K562 (cell line): Measurements from ENCODE around the gene NPIPB2. TPM values are rescaled to one million over a fixed set of nuclear protein-coding genes. Genes with fewer than 3 reads are reported as not detected.

Source experiments
- ARID1B ChIP-seq: fragments of 450-650 bp; IDR thresholded peaks from 2 replicates; pipeline ENCODE4 v1.6.1; 2016; ENCODE audit warnings: antibody characterized with exemption, mild to moderate bottlenecking, inconsistent platforms
- CBX3 ChIP-seq, 2 experiments: IDR thresholded peaks; 1 replicate in 1 of 2; 2 replicates in 1 of 2; pipeline ENCODE4 v1.6.1; 2012; ENCODE audit warnings: inconsistent platforms in 2 of 2, low read length in 2 of 2, borderline replicate concordance in 1 of 2, control low read depth in 1 of 2
- CC2D1A ChIP-seq: fragments of 450-650 bp; IDR thresholded peaks from 2 replicates; pipeline ENCODE4 v1.6.1; 2017; ENCODE audit warnings: mild to moderate bottlenecking
- FOSL1 ChIP-seq: fragments of 200-800 bp; sonication (Bioruptor generic); conservative IDR thresholded peaks from 2 replicates; pipeline ENCODE4 v1.6.1; 2016; ENCODE audit warnings: missing genetic modification characterization, missing compliant biosample characterization
- FUS ChIP-seq: fragments of 200-400 bp; formaldehyde crosslinking; optimal IDR thresholded peaks from 2 replicates; pipeline ENCODE3; 2017; ENCODE audit warnings: low read depth, low read length
- JUND ChIP-seq, 2 experiments: IDR thresholded peaks; 2 replicates in 1 of 2; 3 replicates in 1 of 2; pipeline ENCODE4 v1.6.1; 2011; ENCODE audit warnings: borderline replicate concordance in 2 of 2, low read depth in 2 of 2, low read length in 2 of 2, improper control_type of control experiment in 1 of 2, missing biosample characterization in 1 of 2, missing genetic modification characterization in 1 of 2, missing genetic modification reagents in 1 of 2
- LCOR ChIP-seq: sonication (generic); formaldehyde crosslinking; IDR thresholded peaks from 2 replicates; pipeline ENCODE4 v1.8.0; 2022; ENCODE audit warnings: mild to moderate bottlenecking, missing genetic modification reagents
- MCM3 ChIP-seq: fragments of 450-650 bp; IDR thresholded peaks from 2 replicates; pipeline ENCODE4 v1.6.1; 2016
- MXD1 ChIP-seq: fragments of 250-450 bp; sonication (Bioruptor Pico); IDR thresholded peaks from 2 replicates; pipeline ENCODE4 v1.8.0; 2021; ENCODE audit warnings: borderline replicate concordance, mild to moderate bottlenecking, moderate library complexity; ENCODE audit not compliant: poor library complexity, severe bottlenecking
- PTBP1 ChIP-seq: fragments of 200-400 bp; formaldehyde crosslinking; IDR thresholded peaks from 2 replicates; pipeline ENCODE4 v1.6.1; 2017; ENCODE audit warnings: low read depth, low read length
- RHOXF2B ChIP-seq: fragments of 250-450 bp; sonication (Bioruptor Pico); conservative IDR thresholded peaks from 2 replicates; pipeline ENCODE4 v1.5.1; 2021
- SETDB1 ChIP-seq: IDR thresholded peaks from one replicate; pipeline ENCODE4 v1.6.1; 2012; ENCODE audit warnings: low read length, control low read depth, inconsistent platforms
- SRF ChIP-seq, 2 experiments: fragments of 250-450, 450-650 bp in 1 of 2; sonication (Bioruptor Pico) in 1 of 2; sonication (generic) in 1 of 2; formaldehyde crosslinking; IDR thresholded peaks; 2 replicates each; pipeline versions ENCODE4 v1.5.0 to v1.5.1; 2020 to 2022; ENCODE audit warnings: mild to moderate bottlenecking in 1 of 2, missing genetic modification reagents in 1 of 2
- SUPT5H ChIP-seq: fragments of 450-650 bp; IDR thresholded peaks from 2 replicates; pipeline ENCODE4 v1.6.1; 2016
- ZNF133 ChIP-seq: fragments of 250-450 bp; sonication (Bioruptor Pico); IDR thresholded peaks from 2 replicates; pipeline ENCODE4 v1.4.0; 2020; ENCODE audit warnings: mild to moderate bottlenecking
- ZNF175 ChIP-seq: fragments of 200-800 bp; sonication (Bioruptor generic); IDR thresholded peaks from 2 replicates; pipeline ENCODE4 v1.6.1; 2016; ENCODE audit warnings: low read depth, mild to moderate bottlenecking, missing genetic modification characterization, missing compliant biosample characterization
- ZNF197 ChIP-seq: fragments of 200-800 bp; sonication (Bioruptor generic); IDR thresholded peaks from 2 replicates; pipeline ENCODE4 v1.6.1; 2016; ENCODE audit warnings: low read depth, missing genetic modification characterization, missing compliant biosample characterization
- ZNF436 ChIP-seq: fragments of 250-450, 450-650 bp; sonication (Bioruptor Pico); formaldehyde crosslinking; IDR thresholded peaks from 2 replicates; pipeline ENCODE4 v1.7.0; 2020; ENCODE audit warnings: mild to moderate bottlenecking
- ZNF764 ChIP-seq: fragments of 250-450 bp; sonication (Bioruptor Pico); IDR thresholded peaks from 2 replicates; pipeline ENCODE4 v1.4.0; 2020; ENCODE audit warnings: low read depth, mild to moderate bottlenecking, moderate library complexity
- polyA plus RNA-seq, 8 experiments: library from polyadenylated mRNA; depleted of rRNA in 4 of 8; stranded (reverse) in 5 of 8; unstranded in 3 of 8; fragments of >200 nt; fragmentation: Nextera tagmentation in 2 of 8; fragmentation: Illumina TruSeq in 1 of 8; extraction: Ambion mirVana in 2 of 8; extraction: Trizol in 1 of 8; gene quantifications; 2 replicates each; pipeline versions ENCODE4 v1.2.1 to v1.2.3, GENCODE V29; 2011 to 2014; ENCODE audit warnings: inconsistent platforms in 1 of 8, missing spikeins in 1 of 8
- total RNA-seq, 7 experiments: library from RNA; depleted of rRNA in 6 of 7; stranded (reverse); fragments of >200 nt in 6 of 7; fragmentation: Illumina TruSeq in 2 of 7; extraction: Trizol in 2 of 7; gene quantifications; 2 replicates each; pipeline versions ENCODE4 v1.2.1 to v1.2.3, GENCODE V29; 2011 to 2021; ENCODE audit warnings: low replicate concordance in 1 of 7
- TF ChIP-seq, protein P1 (sequence below): fragments of 250-450 bp; sonication (Bioruptor Pico); IDR thresholded peaks from 2 replicates; pipeline ENCODE4 v1.4.0; 2020; ENCODE audit warnings: mild to moderate bottlenecking, moderate library complexity
- TF ChIP-seq, protein P2 (sequence below): IDR thresholded peaks from 2 replicates; pipeline ENCODE4 v1.6.1; 2016; ENCODE audit warnings: missing genetic modification characterization, missing compliant biosample characterization
- TF ChIP-seq, protein P3 (sequence below), 2 experiments: fragments of 450-650 bp in 1 of 2; sonication (generic) in 1 of 2; formaldehyde crosslinking in 1 of 2; IDR thresholded peaks in 1 of 2; conservative IDR thresholded peaks in 1 of 2; 2 replicates each; pipeline versions ENCODE4 v1.6.1 to v1.8.1; 2016 to 2023; ENCODE audit warnings: mild to moderate bottlenecking in 2 of 2, moderate library complexity in 2 of 2, inconsistent platforms in 1 of 2, missing genetic modification reagents in 1 of 2

Gene NPIPB2
- total and polyA plus RNA-seq, 9 of the 15 experiments (the other 6 are each of a cell fraction or from before 2014, with no cell fraction given), result 0.21 to 2.9 (median 1.6) TPM; not detected in 1

GRCh38 chr16:11916524-11917285 lies 25.1 kb downstream of the NPIPB2 start (continued):
- TF ChIP-seq, protein P1, sequence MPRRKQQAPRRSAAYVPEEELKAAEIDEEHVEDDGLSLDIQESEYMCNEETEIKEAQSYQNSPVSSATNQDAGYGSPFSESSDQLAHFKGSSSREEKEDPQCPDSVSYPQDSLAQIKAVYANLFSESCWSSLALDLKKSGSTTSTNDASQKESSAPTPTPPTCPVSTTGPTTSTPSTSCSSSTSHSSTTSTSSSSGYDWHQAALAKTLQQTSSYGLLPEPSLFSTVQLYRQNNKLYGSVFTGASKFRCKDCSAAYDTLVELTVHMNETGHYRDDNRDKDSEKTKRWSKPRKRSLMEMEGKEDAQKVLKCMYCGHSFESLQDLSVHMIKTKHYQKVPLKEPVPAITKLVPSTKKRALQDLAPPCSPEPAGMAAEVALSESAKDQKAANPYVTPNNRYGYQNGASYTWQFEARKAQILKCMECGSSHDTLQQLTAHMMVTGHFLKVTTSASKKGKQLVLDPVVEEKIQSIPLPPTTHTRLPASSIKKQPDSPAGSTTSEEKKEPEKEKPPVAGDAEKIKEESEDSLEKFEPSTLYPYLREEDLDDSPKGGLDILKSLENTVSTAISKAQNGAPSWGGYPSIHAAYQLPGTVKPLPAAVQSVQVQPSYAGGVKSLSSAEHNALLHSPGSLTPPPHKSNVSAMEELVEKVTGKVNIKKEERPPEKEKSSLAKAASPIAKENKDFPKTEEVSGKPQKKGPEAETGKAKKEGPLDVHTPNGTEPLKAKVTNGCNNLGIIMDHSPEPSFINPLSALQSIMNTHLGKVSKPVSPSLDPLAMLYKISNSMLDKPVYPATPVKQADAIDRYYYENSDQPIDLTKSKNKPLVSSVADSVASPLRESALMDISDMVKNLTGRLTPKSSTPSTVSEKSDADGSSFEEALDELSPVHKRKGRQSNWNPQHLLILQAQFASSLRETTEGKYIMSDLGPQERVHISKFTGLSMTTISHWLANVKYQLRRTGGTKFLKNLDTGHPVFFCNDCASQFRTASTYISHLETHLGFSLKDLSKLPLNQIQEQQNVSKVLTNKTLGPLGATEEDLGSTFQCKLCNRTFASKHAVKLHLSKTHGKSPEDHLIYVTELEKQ (CRISPR knock-in tag), result no peak
- TF ChIP-seq LCOR (CRISPR knock-in tag) (no peak), PTBP1 (no peak), RHOXF2B (CRISPR knock-in tag) (no peak), SETDB1 (no peak), FUS (no peak), MCM3 (no peak), SRF (CRISPR knock-in tag; IDR thresholded peaks at IDR 0.05) (no peak), MXD1 (CRISPR knock-in tag) (no peak), SUPT5H (no peak), ARID1B (no peak), ZNF197 (CRISPR knock-in tag) (no peak), ZNF133 (no peak), CC2D1A (no peak), ZNF764 (CRISPR knock-in tag) (no peak), CBX3 (IDR thresholded peaks at IDR 0.05; ENCODE audit: borderline replicate concordance in 1 of 2, low read length in 2 of 2) (no peak), ZNF175 (CRISPR knock-in tag) (no peak), FOSL1 (tag) (peak; percentile 82), ZNF436 (CRISPR knock-in tag) (no peak), JUND (IDR thresholded peaks at IDR 0.05; ENCODE audit: borderline replicate concordance, low read depth, low read length) (peak; percentile 61), JUND (tag; IDR thresholded peaks at IDR 0.05; ENCODE audit: borderline replicate concordance, low read depth, low read length) (peak; percentile 32; the same call in 2 of the 3 replicates)
- TF ChIP-seq, protein P2, sequence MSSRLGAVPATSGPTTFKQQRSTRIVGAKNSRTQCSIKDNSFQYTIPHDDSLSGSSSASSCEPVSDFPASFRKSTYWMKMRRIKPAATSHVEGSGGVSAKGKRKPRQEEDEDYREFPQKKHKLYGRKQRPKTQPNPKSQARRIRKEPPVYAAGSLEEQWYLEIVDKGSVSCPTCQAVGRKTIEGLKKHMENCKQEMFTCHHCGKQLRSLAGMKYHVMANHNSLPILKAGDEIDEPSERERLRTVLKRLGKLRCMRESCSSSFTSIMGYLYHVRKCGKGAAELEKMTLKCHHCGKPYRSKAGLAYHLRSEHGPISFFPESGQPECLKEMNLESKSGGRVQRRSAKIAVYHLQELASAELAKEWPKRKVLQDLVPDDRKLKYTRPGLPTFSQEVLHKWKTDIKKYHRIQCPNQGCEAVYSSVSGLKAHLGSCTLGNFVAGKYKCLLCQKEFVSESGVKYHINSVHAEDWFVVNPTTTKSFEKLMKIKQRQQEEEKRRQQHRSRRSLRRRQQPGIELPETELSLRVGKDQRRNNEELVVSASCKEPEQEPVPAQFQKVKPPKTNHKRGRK, result no peak
- TF ChIP-seq, protein P3, sequence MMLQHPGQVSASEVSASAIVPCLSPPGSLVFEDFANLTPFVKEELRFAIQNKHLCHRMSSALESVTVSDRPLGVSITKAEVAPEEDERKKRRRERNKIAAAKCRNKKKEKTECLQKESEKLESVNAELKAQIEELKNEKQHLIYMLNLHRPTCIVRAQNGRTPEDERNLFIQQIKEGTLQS (IDR thresholded peaks at IDR 0.05), result peak; percentile 81
- TF ChIP-seq, protein P3 (CRISPR knock-in tag; conservative IDR thresholded peaks at IDR 0.05), result no peak
